ENCODE measurements around the gene SRSF5. TPM values are rescaled to one million over a fixed set of nuclear protein-coding genes. Genes with fewer than 3 reads are reported as not detected.
A peak's percentile ranks its signal among the peaks of the same experiment; 100 is the strongest.

Gene SRSF5
- total and polyA plus RNA-seq, 2 of the 13 experiments (the other 11 are each of a cell fraction or from before 2014, with no cell fraction given) = 189 to 277 TPM

- CTCF ChIA-PET (ENCODE audit: low intra/inter-chr PET ratio, low total read pairs) = no interaction called here
- TF ChIP-seq THAP11 (CRISPR knock-in tag; IDR thresholded peaks at IDR 0.05) (peak; percentile 29; the same call in 1 of the 2 replicates), ISX (CRISPR knock-in tag; conservative IDR thresholded peaks at IDR 0.05) (no peak), ZMAT5 (CRISPR knock-in tag; IDR thresholded peaks at IDR 0.05; ENCODE audit: borderline replicate concordance, low read depth) (no peak), KLF6 (CRISPR knock-in tag; IDR thresholded peaks at IDR 0.05) (no peak), ETV5 (CRISPR knock-in tag; IDR thresholded peaks at IDR 0.05; ENCODE audit: borderline replicate concordance) (0 out of 2 replicates have a peak, but pooled peaks have one; percentile 14), ZNF652 (CRISPR knock-in tag; IDR thresholded peaks at IDR 0.05; ENCODE audit: borderline replicate concordance, low read depth) (no peak), ZNF775 (CRISPR knock-in tag; IDR thresholded peaks at IDR 0.05; ENCODE audit: borderline replicate concordance) (no peak), MED1 (CRISPR knock-in tag; IDR thresholded peaks at IDR 0.05) (peak; percentile 37; the same call in 1 of the 2 replicates), ZNF660 (CRISPR knock-in tag; IDR thresholded peaks at IDR 0.05; ENCODE audit: borderline replicate concordance, low read depth) (no peak), PAXIP1 (CRISPR knock-in tag; conservative IDR thresholded peaks at IDR 0.05) (peak; percentile 78), SATB2 (CRISPR knock-in tag; IDR thresholded peaks at IDR 0.05) (no peak), SOX5 (CRISPR knock-in tag; IDR thresholded peaks at IDR 0.05; ENCODE audit: borderline replicate concordance) (peak; percentile 45; the same call in 1 of the 2 replicates), UBTF (CRISPR knock-in tag; IDR thresholded peaks at IDR 0.05) (no peak), GATAD2A (CRISPR knock-in tag; IDR thresholded peaks at IDR 0.05) (peak; percentile 75), HDAC2 (CRISPR knock-in tag; IDR thresholded peaks at IDR 0.05) (peak; percentile 43; the same call in 1 of the 2 replicates), ZNF235 (CRISPR knock-in tag; IDR thresholded peaks at IDR 0.05; ENCODE audit: borderline replicate concordance) (no peak), TCF7 (IDR thresholded peaks at IDR 0.05; ENCODE audit: low read depth) (peak; percentile 14; the same call in 1 of the 2 replicates), EZH2 (conservative IDR thresholded peaks at IDR 0.05; ENCODE audit: low read depth, low read length) (no peak)
Measured at GRCh38 chr14:69780092-69780491, 13.2 kb downstream of the SRSF5 start.

More at GRCh38 chr14:69780092-69780491, 13.2 kb downstream of the SRSF5 start:
- Histone ChIP-seq H3K4me1 (ENCODE audit: insufficient read depth, low read length) (peaks cover 50% of the 10 kb centered on the region), H3K9me3 (ENCODE audit: low read length) (no peaks in the 10 kb centered on the region), H3K9ac (ENCODE audit: insufficient read depth, low read depth, low read length) (no peak overlapping the region), H3K27me3 (ENCODE audit: control insufficient read depth in 1 of 2, insufficient read depth in 2 of 2, low read length in 2 of 2) (no peaks in the 10 kb centered on the region), H3K79me2 (ENCODE audit: insufficient read depth, low read length) (no peaks in the 10 kb centered on the region), H3K4me3 (replicated peaks in 1 of 3; ENCODE audit: insufficient read depth in 1 of 3, low read depth in 2 of 3, low read length in 3 of 3) (no peak overlapping the region), H2AFZ (ENCODE audit: low read length) (no peak overlapping the region), H3K27ac (ENCODE audit: extremely low read length, insufficient read depth, low read length) (peak overlapping the region; percentile 41), H3K4me2 (ENCODE audit: low read depth, low read length) (peak overlapping the region; percentile 21; the same call in 1 of the 2 replicates), H3K36me3 (replicated peaks in 1 of 2; ENCODE audit: control insufficient read depth in 1 of 2, insufficient read depth in 2 of 2, low read length in 2 of 2) (peaks cover 4 to 17% of the 10 kb centered on the region in 2 experiments), H4K20me1 (ENCODE audit: insufficient read depth, low read length) (no peaks in the 10 kb centered on the region)
- FAIRE-seq = peak; percentile 62
- peak; percentile 64 for DNase-seq (ENCODE audit: low spot score)
- 0 out of 3 replicates have a peak, but pooled peaks have one; percentile 3 for ATAC-seq
- in situ Hi-C loops (cut with HindIII; ENCODE audit: extremely low pct_ligation_motif_present, low pct_unique_long_range_greater_than_20kb) = no loop called here
- BruUV-seq (replicated peaks) = no TSS peak
- WGBS (ENCODE audit: low lambda C conversion rate) = 17% methylated on average over 1 of the region's 1 CpG
- POLR2A ChIA-PET = interaction anchor here (2.0 to 3.3 kb wide), 2 partner anchors 13 to 29 kb away, joined by 7 to 24 read pairs; partner anchors contain the start of gene SRSF5
- intact Hi-C loops (cut with micrococcal nuclease; ENCODE audit: unreplicated experiment) = no loop called here

Measured in HepG2 (cell line).